ENCODE results near the gene KCNG2. TPM values are rescaled to one million over a fixed set of nuclear protein-coding genes. Genes with fewer than 3 reads are reported as not detected.

Gene KCNG2
- total RNA-seq, 2 donors from 2014 or later = not detected

DNA sequence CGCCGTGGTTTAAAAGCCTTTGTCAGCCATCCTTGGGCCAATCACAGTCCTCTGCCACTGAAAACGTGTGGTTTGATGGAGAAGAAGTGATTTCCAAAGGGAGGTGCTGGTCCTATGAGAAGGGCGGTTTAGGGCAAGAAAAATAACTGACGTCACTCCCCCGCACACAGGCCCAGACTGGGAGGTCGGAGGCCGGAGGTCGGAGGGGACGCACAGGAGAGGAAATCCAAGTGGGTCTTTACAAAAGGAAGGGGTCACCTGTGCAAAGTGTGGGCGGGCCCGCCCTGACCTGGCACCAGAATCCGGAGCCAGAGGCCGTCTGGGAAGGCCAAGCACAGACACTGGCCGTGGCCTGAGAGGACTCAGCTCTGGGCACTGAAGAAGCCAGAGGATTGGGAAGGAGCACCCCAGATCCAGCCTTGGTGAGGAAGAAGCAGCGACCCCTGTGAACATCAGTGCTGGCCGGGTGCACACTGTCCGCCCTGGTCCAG is 18.0 kb upstream of the KCNG2 start:
- peaks cover 0 to 5% of the 10 kb centered on the region in 2 donors for H3K27me3 ChIP-seq
- H3K9me3 ChIP-seq = no peaks in the 10 kb centered on the region
- TF ChIP-seq POLR2A (IDR thresholded peaks at IDR 0.05) = no peak
- TF ChIP-seq, protein P1, sequence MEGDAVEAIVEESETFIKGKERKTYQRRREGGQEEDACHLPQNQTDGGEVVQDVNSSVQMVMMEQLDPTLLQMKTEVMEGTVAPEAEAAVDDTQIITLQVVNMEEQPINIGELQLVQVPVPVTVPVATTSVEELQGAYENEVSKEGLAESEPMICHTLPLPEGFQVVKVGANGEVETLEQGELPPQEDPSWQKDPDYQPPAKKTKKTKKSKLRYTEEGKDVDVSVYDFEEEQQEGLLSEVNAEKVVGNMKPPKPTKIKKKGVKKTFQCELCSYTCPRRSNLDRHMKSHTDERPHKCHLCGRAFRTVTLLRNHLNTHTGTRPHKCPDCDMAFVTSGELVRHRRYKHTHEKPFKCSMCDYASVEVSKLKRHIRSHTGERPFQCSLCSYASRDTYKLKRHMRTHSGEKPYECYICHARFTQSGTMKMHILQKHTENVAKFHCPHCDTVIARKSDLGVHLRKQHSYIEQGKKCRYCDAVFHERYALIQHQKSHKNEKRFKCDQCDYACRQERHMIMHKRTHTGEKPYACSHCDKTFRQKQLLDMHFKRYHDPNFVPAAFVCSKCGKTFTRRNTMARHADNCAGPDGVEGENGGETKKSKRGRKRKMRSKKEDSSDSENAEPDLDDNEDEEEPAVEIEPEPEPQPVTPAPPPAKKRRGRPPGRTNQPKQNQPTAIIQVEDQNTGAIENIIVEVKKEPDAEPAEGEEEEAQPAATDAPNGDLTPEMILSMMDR (IDR thresholded peaks at IDR 0.05) = no peak
- no peak overlapping the region for H3K4me3 ChIP-seq
- 67 to 76% methylated on average over 15 to 18 of the region's 18 CpGs for WGBS, 2 donors
- H3K27ac ChIP-seq = no peak overlapping the region
- DNase-seq = no peak
- intact Hi-C loops (cut with DNase I) = no loop called here
- H3K36me3 ChIP-seq (replicated peaks in 1 of 2; ENCODE audit: insufficient read depth in 1 of 2, low read depth in 2 of 2) = no peaks in the 10 kb centered on the region
- ATAC-seq = no peak
- no peaks in the 10 kb centered on the region for H3K4me1 ChIP-seq

DNA sequence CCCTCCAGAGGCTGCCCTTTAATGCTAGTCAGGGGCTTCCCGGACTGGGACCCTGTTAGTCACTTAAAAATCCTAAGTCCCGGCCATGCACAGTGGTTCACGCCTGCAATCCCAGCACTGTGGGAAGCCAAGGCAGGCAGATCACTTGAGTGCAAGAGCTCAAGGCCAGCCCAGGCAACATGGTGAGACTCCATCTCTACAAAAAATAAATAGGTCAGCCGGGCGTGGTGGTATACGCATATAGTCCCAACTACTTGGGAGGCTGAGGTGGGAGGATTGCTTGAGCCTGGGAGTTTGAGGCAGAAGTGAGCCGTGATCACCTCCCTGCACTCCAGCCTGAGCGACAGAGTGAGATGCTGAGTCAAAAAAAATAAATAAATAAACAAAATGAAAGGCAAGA is 17.2 kb upstream of the KCNG2 start:
- no peaks in the 10 kb centered on the region for H3K9me3 ChIP-seq
- TF ChIP-seq, protein P1 (IDR thresholded peaks at IDR 0.05) = no peak
- no peak for TF ChIP-seq POLR2A (IDR thresholded peaks at IDR 0.05)
- H3K36me3 ChIP-seq (replicated peaks in 1 of 2; ENCODE audit: insufficient read depth in 1 of 2, low read depth in 2 of 2) = no peaks in the 10 kb centered on the region
- H3K4me3 ChIP-seq = no peak overlapping the region
- no peak overlapping the region for H3K27ac ChIP-seq
- intact Hi-C loops (cut with DNase I) = no loop called here
- 84 to 88% methylated on average over 7 to 8 of the region's 8 CpGs for WGBS, 2 donors
- H3K4me1 ChIP-seq = no peaks in the 10 kb centered on the region
- DNase-seq (no peak), ATAC-seq (no peak)
- H3K27me3 ChIP-seq = peaks cover 0 to 5% of the 10 kb centered on the region in 2 donors

DNA sequence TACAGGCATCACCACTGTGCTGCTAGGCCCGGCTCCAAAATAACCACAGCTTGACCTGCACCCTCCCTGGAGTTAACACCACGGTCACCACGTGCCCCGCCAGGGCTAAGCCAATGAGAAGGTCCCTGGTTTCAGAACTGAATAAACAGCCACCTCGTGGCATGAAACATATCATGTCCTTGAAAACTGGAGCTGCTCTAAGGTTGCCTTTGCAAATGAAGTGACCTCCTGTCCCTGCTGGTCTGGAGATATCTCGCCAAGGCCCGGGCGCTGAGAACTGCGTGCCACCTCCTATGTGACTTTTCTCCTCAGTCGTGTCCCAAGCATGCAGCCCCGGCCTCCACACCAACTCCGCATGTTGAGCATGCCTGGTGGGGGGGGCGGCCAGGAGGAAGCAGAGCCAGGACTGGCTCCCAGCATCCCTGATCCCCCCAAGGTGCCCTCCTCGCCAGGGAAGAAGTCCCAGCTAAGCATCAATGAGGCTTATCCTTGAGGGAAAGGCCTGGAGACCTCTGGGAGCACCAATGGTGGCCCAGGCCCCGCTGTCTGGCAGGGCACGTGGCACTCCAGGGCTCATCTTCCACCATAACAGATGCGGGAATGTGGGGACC is 16.3 kb upstream of the KCNG2 start:
- Histone ChIP-seq H3K36me3 (replicated peaks in 1 of 2; ENCODE audit: insufficient read depth in 1 of 2, low read depth in 2 of 2) (no peaks in the 10 kb centered on the region), H3K4me1 (no peaks in the 10 kb centered on the region), H3K4me3 (no peak overlapping the region), H3K9me3 (no peaks in the 10 kb centered on the region), H3K27ac (no peak overlapping the region), H3K27me3 (peaks cover 0 to 5% of the 10 kb centered on the region in 2 donors)
- ATAC-seq (no peak), DNase-seq (no peak)
- 53 to 56% methylated on average over 12 to 17 of the region's 17 CpGs for whole genome bisulfite sequencing, 2 donors
- intact Hi-C loops (cut with DNase I) = no loop called here
- TF ChIP-seq POLR2A (IDR thresholded peaks at IDR 0.05) = no peak
- TF ChIP-seq, protein P1 (IDR thresholded peaks at IDR 0.05) = no peak

DNA sequence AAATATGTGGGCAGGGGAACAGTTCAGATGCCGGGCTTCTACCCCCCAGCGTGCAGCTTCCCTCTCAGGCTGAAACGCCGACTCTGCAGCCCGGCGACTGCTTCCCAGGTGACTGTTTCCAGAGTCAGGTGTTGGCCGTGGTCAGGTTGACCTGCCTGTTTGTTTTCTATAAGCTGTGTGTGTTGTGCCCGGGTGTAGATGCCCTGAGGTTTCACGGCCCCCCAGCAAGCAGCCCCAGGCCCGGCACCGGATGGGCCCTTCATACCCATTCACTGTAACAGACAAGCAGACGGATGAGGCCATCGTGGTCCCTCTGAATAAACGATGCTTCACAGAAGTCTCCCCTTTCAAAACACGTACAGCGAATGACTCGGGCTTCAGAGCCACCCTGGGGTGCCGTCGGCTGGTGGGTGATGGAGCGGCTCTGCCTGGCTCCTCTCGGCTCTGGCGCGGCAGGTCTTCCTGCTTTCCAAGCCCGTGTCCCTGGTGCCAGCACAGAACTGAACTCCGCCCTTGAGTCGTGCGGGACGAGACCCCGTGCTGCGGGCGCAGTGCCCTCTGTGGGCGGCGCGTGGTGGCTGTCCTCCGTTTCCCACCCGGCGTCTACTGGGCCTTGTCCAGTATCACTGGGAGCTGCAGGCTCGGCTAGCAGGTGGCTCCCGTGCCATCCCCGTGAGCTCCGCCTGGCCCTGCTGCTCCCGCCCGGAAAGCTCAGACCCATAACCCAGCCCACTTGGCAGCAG is 15.0 kb upstream of the KCNG2 start:
- TF ChIP-seq, protein P1 (IDR thresholded peaks at IDR 0.05) = no peak
- TF ChIP-seq POLR2A (IDR thresholded peaks at IDR 0.05) = no peak
- H3K27ac ChIP-seq = no peak overlapping the region
- peaks cover under 1 to 12% of the 10 kb centered on the region in 2 donors for H3K27me3 ChIP-seq
- no peaks in the 10 kb centered on the region for H3K9me3 ChIP-seq
- DNase-seq = no peak
- no peaks in the 10 kb centered on the region for H3K36me3 ChIP-seq (replicated peaks in 1 of 2; ENCODE audit: insufficient read depth in 1 of 2, low read depth in 2 of 2)
- WGBS, 2 donors = 81 to 83% methylated on average over 25 to 39 of the region's 43 CpGs
- H3K4me1 ChIP-seq = peaks cover 1% of the 10 kb centered on the region
- intact Hi-C loops (cut with DNase I) = no loop called here
- no peak overlapping the region for H3K4me3 ChIP-seq
- no peak for ATAC-seq

Measured in body of pancreas (tissue), 4 donors.